Body of pancreas (tissue), 4 donors: ENCODE results near the gene MED15.

Source experiments
- POLR2A ChIP-seq, 3 donors: fragments of 450-650 bp; IDR thresholded peaks; one replicate each; pipeline ENCODE4 v1.6.1; 2016; ENCODE audit warnings: antibody characterized with exemption in 3 of 3, mild to moderate bottlenecking in 2 of 3
- TF ChIP-seq, protein P1 (sequence below), 7 experiments: fragments of 450-650 bp in 4 of 7; fragments of 200-600 bp in 3 of 7; sonication (generic) in 3 of 7; IDR thresholded peaks; one replicate each; pipeline ENCODE4 v1.5.1; 2016 to 2019; ENCODE audit warnings: antibody characterized with exemption in 7 of 7

- TF ChIP-seq, protein P1, sequence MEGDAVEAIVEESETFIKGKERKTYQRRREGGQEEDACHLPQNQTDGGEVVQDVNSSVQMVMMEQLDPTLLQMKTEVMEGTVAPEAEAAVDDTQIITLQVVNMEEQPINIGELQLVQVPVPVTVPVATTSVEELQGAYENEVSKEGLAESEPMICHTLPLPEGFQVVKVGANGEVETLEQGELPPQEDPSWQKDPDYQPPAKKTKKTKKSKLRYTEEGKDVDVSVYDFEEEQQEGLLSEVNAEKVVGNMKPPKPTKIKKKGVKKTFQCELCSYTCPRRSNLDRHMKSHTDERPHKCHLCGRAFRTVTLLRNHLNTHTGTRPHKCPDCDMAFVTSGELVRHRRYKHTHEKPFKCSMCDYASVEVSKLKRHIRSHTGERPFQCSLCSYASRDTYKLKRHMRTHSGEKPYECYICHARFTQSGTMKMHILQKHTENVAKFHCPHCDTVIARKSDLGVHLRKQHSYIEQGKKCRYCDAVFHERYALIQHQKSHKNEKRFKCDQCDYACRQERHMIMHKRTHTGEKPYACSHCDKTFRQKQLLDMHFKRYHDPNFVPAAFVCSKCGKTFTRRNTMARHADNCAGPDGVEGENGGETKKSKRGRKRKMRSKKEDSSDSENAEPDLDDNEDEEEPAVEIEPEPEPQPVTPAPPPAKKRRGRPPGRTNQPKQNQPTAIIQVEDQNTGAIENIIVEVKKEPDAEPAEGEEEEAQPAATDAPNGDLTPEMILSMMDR (IDR thresholded peaks at IDR 0.05) = no peak
- no peak for TF ChIP-seq POLR2A (IDR thresholded peaks at IDR 0.05)
These were observed 57.8 kb downstream of the MED15 start for GRCh38 chr22:20565079-20565734.
